ENCODE measurements around the gene PLXNB2. TPM values are rescaled to one million over a fixed set of nuclear protein-coding genes. Genes with fewer than 3 reads are reported as not detected.

Gene PLXNB2
- total and polyA plus RNA-seq, 2 of the 4 experiments (the other 2 are of a cell fraction) = 73.1 to 202 TPM

DNA sequence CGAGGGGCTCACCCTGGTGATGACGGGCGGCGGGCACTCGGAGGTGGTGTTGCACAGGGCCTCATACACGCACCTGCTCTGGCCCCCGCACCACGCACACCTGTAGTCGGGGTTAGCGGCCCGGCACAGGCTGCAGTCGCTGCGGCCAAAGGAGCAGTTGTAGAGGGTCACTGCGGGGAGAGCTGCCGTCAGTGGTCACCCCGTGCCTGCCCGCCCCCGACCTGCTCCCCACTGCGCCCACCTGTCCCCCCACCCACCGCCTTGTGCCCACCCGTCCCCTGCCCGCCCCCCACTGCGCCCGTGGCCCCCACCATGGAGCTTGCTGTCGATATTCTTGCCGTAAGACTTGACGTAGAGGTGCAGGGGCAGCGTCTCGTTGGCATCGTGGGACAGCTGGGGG, 23.6 kb downstream of the PLXNB2 start:
- Histone ChIP-seq H2AK9ac (replicated peaks; ENCODE audit: low read depth, low read length, poor library complexity) (no peak overlapping the region), H3K18ac (ENCODE audit: low read depth, low read length) (no peak overlapping the region), H3K14ac (replicated peaks; ENCODE audit: low read depth, low read length) (no peak overlapping the region), H3K23ac (ENCODE audit: low read depth, low read length) (no peak overlapping the region), H3K9me1 (ENCODE audit: insufficient read depth, low read length) (no peaks in the 10 kb centered on the region), H3K9ac (ENCODE audit: low read depth, low read length) (no peak overlapping the region), H3K4me3 (ENCODE audit: insufficient read depth, low read depth, low read length) (no peak overlapping the region), H3K4me2 (ENCODE audit: low read depth, low read length) (no peak overlapping the region), H4K91ac (ENCODE audit: insufficient read depth, low read depth, low read length) (no peak overlapping the region), H3K36me3 (ENCODE audit: control insufficient read depth, insufficient read depth, low read length) (peaks cover 89% of the 10 kb centered on the region), H4K5ac (ENCODE audit: low read depth, low read length) (no peak overlapping the region), H3K4ac (ENCODE audit: low read depth, low read length) (no peak overlapping the region), H2BK15ac (ENCODE audit: low read depth, low read length) (no peak overlapping the region), H2BK5ac (ENCODE audit: low read depth, low read length, poor library complexity, severe bottlenecking) (no peak overlapping the region), H2BK20ac (ENCODE audit: low read depth, low read length) (no peak overlapping the region), H3K9me3 (ENCODE audit: control insufficient read depth, insufficient read depth, low read length) (no peaks in the 10 kb centered on the region), H3K79me1 (ENCODE audit: low read depth in 1 of 2, low read length in 2 of 2) (peaks cover 13 to 49% of the 10 kb centered on the region in 2 experiments; a peak in 3 of 4 replicates), H4K8ac (ENCODE audit: low read depth in 2 of 2, low read length in 2 of 2) (no peak overlapping the region), H4K20me1 (ENCODE audit: insufficient read depth, low read length) (peaks cover 58% of the 10 kb centered on the region), H3K4me1 (ENCODE audit: control insufficient read depth, insufficient read depth, low read length) (peaks cover 8% of the 10 kb centered on the region), H2AFZ (replicated peaks; ENCODE audit: low read length, poor library complexity) (no peak overlapping the region), H2BK120ac (ENCODE audit: low read depth, low read length) (no peak overlapping the region), H3K27me3 (ENCODE audit: control insufficient read depth, insufficient read depth, low read length) (no peaks in the 10 kb centered on the region), H3K27ac (ENCODE audit: insufficient read depth, low read length) (no peak overlapping the region), H3K56ac (ENCODE audit: extremely low read depth, insufficient read depth, low read length) (no peak overlapping the region), H2AK5ac (ENCODE audit: low read depth, low read length) (no peak overlapping the region)
- dilution Hi-C loops (cut with HindIII; ENCODE audit: low sequenced_read_pairs, unreplicated experiment) = no loop called here
- TF ChIP-seq MAFK (IDR thresholded peaks at IDR 0.05; ENCODE audit: low read depth, low read length) (no peak), MAZ (IDR thresholded peaks at IDR 0.05; ENCODE audit: borderline replicate concordance, low read depth, low read length) (no peak), NFE2L2 (IDR thresholded peaks at IDR 0.05; ENCODE audit: low read depth, low read length) (no peak), BHLHE40 (IDR thresholded peaks at IDR 0.05; ENCODE audit: low read depth, low read length) (no peak), CTCF (conservative IDR thresholded peaks at IDR 0.05; ENCODE audit: low read depth, low read length) (no peak), CEBPB (IDR thresholded peaks at IDR 0.05; ENCODE audit: low read depth, low read length) (no peak), FOS (IDR thresholded peaks at IDR 0.05; ENCODE audit: low read depth, low read length) (no peak), SMC3 (IDR thresholded peaks at IDR 0.05; ENCODE audit: low read depth, low read length) (no peak), CHD1 (IDR thresholded peaks at IDR 0.05; ENCODE audit: low read depth, low read length) (no peak), RFX5 (IDR thresholded peaks at IDR 0.05; ENCODE audit: low read depth, low read length) (no peak), RCOR1 (IDR thresholded peaks at IDR 0.05; ENCODE audit: insufficient replicate concordance, low read length) (no peak), POLR2A (IDR thresholded peaks at IDR 0.05; ENCODE audit: low read depth, low read length) (no peak)
- TF ChIP-seq, protein P1, sequence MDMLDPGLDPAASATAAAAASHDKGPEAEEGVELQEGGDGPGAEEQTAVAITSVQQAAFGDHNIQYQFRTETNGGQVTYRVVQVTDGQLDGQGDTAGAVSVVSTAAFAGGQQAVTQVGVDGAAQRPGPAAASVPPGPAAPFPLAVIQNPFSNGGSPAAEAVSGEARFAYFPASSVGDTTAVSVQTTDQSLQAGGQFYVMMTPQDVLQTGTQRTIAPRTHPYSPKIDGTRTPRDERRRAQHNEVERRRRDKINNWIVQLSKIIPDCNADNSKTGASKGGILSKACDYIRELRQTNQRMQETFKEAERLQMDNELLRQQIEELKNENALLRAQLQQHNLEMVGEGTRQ (IDR thresholded peaks at IDR 0.05; ENCODE audit: low read depth, low read length) = no peak
- intact Hi-C loops (cut with micrococcal nuclease) = no loop called here
- CTCF ChIA-PET = no interaction called here
- ATAC-seq (ENCODE audit: low read depth) (no peak), DNase-seq (no peak)
- no TSS peak for BruUV-seq (replicated peaks)
- 96% methylated on average over 19 of the region's 30 CpGs; no CpG with 5 or more reads in 1 of the 2 experiments for WGBS, 2 experiments (ENCODE audit: extremely low coverage in 2 of 2, insufficient read length in 1 of 2)
- POLR2A ChIA-PET (ENCODE audit: unreplicated experiment) = no interaction called here
- in situ Hi-C loops (cut with MboI; ENCODE audit: low sequenced_read_pairs) = no loop called here
